ENCODE results near the gene GABBR2. TPM values are rescaled to one million over a fixed set of nuclear protein-coding genes. Genes with fewer than 3 reads are reported as not detected.

GABBR2 gene
- total and polyA plus RNA-seq, 12 donors = 0.17 to 9.0 (median 3.7) TPM

DNA sequence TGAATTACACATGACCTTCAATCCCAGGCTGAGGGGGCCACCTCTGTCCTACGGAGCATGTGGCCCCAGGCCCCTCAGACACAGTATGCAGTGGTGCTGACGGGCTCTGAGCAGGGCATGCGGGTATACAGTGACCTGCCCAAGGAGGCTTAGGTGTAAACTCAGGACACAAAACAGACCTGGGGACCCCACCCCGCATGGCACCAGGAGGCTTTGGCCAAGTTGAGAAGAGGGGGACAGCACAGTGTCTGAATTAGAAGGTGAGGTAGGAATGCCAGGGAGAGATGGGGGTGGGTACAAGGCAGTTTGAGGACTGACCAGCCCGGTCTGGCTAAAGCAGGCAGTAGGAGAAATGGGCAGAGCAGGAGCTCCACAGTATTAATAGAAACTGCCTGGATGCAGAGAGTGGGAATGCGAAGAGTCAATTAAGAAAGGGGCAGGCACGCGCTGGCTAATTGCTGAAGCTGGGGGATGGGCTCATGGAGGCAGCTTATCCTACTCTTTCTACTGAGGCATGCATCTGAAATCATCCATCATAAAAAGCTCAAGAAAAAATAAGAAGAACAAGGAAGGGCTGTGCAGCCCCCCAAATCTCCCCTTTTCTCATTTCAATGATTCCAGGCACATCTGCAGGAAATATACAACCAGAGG lies 109.0 kb downstream of the GABBR2 start:
- intact Hi-C loops (cut with DNase I) = no loop called here
- TF ChIP-seq, protein P1, sequence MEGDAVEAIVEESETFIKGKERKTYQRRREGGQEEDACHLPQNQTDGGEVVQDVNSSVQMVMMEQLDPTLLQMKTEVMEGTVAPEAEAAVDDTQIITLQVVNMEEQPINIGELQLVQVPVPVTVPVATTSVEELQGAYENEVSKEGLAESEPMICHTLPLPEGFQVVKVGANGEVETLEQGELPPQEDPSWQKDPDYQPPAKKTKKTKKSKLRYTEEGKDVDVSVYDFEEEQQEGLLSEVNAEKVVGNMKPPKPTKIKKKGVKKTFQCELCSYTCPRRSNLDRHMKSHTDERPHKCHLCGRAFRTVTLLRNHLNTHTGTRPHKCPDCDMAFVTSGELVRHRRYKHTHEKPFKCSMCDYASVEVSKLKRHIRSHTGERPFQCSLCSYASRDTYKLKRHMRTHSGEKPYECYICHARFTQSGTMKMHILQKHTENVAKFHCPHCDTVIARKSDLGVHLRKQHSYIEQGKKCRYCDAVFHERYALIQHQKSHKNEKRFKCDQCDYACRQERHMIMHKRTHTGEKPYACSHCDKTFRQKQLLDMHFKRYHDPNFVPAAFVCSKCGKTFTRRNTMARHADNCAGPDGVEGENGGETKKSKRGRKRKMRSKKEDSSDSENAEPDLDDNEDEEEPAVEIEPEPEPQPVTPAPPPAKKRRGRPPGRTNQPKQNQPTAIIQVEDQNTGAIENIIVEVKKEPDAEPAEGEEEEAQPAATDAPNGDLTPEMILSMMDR (IDR thresholded peaks at IDR 0.05) = no peak
- no peak for TF ChIP-seq POLR2A (IDR thresholded peaks at IDR 0.05)
- WGBS, 4 donors = 78 to 85% (median 83%) methylated on average over 8 of the region's 8 CpGs

DNA sequence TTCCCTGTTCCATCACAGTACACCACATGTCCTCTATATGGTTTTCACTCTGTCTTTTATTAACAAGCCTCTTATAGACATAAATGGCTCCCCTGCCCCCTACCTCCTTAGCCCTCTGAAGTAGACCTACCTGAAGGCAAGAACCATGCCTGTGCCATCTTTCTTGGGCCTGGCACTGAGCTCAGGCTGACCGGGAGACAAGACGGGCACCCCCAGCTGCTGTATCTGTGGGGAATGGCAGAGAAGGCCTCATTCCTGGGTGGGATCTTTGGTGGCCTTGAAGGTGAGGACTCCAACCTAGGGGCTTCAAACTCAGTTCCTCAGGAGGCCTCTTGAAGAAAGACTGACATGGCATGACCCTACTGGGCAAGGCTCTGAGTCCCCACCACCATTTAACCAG lies 109.9 kb downstream of the GABBR2 start:
- Histone ChIP-seq H3K9me3 (replicated peaks in 1 of 3) (no peaks in the 10 kb centered on the region), H3K36me3 (replicated peaks in 1 of 2) (no peaks in the 10 kb centered on the region), H3K4me1 (replicated peaks in 1 of 2) (no peaks in the 10 kb centered on the region), H3K27ac (no peak overlapping the region), H3K4me3 (no peak overlapping the region), H3K27me3 (no peaks in the 10 kb centered on the region)
- 90 to 100% (median 97%) methylated on average over 2 of the region's 2 CpGs for WGBS, 4 donors
- no peak for TF ChIP-seq POLR2A (IDR thresholded peaks at IDR 0.05)
- intact Hi-C loops (cut with DNase I) = no loop called here
- no peak for DNase-seq

More for the DNA sequence above, 109.0 kb downstream of the GABBR2 start:
- no peak overlapping the region for H3K4me3 ChIP-seq
- H3K27ac ChIP-seq = no peak overlapping the region
- no peaks in the 10 kb centered on the region for H3K36me3 ChIP-seq (replicated peaks in 1 of 2)
- no peaks in the 10 kb centered on the region for H3K4me1 ChIP-seq (replicated peaks in 1 of 2)
- H3K27me3 ChIP-seq = no peaks in the 10 kb centered on the region
- no peaks in the 10 kb centered on the region for H3K9me3 ChIP-seq (replicated peaks in 1 of 3)
- no peak for DNase-seq

DNA sequence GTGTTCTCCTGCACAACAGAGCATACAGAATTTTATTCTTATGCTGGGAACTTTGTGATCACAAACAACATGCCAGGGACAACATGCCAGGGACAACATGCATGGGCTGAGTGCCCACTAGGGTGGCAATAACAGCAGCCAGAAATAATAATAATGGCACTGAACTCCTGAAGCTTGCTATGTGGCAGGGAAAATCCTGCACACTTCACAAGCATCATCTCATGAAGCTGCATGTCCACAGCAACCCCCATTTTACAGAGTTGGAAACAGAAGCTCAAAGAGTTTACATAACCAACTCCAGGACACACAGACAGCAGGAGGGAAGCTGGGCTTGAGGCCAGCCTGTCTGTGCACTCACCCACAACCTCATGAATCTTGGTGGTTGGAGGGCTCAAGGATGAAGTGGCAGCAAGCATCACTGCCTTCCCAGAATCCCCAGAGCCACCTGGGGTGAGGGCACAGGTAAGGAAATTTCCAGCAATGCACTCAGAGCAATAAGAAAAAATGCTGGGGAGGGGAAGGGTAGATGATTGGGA lies 111.4 kb downstream of the GABBR2 start:
- Histone ChIP-seq H3K9me3 (replicated peaks in 1 of 3) (no peaks in the 10 kb centered on the region), H3K27me3 (no peaks in the 10 kb centered on the region), H3K4me1 (replicated peaks in 1 of 2) (no peaks in the 10 kb centered on the region), H3K36me3 (replicated peaks in 1 of 2) (no peaks in the 10 kb centered on the region), H3K4me3 (no peak overlapping the region), H3K27ac (no peak overlapping the region)
- DNase-seq = no peak
- TF ChIP-seq, protein P1 (IDR thresholded peaks at IDR 0.05) = no peak
- TF ChIP-seq POLR2A (IDR thresholded peaks at IDR 0.05) = no peak
- intact Hi-C loops (cut with DNase I) = no loop called here

DNA sequence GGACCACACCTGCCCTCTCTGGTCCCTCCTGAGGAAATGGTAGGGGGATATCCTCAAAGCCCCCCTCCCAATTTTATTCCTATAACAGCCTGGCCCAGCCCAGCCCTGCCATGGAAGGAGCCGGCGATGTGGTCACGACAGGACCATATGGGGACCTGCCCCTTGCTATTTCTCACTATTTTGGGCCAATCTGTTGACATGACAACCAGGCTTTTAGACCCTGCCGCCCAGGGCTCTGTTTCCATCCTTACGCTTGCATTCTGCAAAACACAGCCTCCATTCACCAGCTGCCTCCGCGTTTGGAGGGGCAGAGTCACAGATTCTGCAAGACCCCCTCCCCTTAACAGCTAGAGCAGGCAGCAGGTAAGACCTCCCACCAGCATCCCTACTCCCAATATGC lies 112.2 kb downstream of the GABBR2 start:
- no peak overlapping the region for H3K27ac ChIP-seq
- DNase-seq = no peak
- H3K36me3 ChIP-seq (replicated peaks in 1 of 2) = no peaks in the 10 kb centered on the region
- no peaks in the 10 kb centered on the region for H3K27me3 ChIP-seq
- TF ChIP-seq, protein P1 (IDR thresholded peaks at IDR 0.05) = no peak
- no peak for TF ChIP-seq POLR2A (IDR thresholded peaks at IDR 0.05)
- no peaks in the 10 kb centered on the region for H3K9me3 ChIP-seq (replicated peaks in 1 of 3)
- 62 to 72% (median 65%) methylated on average over 7 of the region's 7 CpGs; no CpG with 5 or more reads in 1 of the 4 donors for WGBS, 4 donors
- intact Hi-C loops (cut with DNase I) = no loop called here
- no peaks in the 10 kb centered on the region for H3K4me1 ChIP-seq (replicated peaks in 1 of 2)
- H3K4me3 ChIP-seq = no peak overlapping the region

Measured in adrenal gland (tissue), 12 donors.